GM21737 (cell line): Measurements from ENCODE around the gene MEIOSIN.

Experiments used
- ATAC-seq: cut with Tn5 transposase; IDR thresholded peaks from one replicate; pipeline ENCODE4 v1.9.1; 2021; ENCODE audit warnings: mild to moderate bottlenecking, moderate library complexity; ENCODE audit not compliant: unreplicated experiment

Gene MEIOSIN

GRCh38 chr19:45779231-45780145 lies 46.2 kb downstream of the MEIOSIN start:
- ATAC-seq: peak; percentile 62

- no peak for ATAC-seq
Observed at GRCh38 chr19:45780146-45780447, 46.9 kb downstream of the MEIOSIN start.

DNA sequence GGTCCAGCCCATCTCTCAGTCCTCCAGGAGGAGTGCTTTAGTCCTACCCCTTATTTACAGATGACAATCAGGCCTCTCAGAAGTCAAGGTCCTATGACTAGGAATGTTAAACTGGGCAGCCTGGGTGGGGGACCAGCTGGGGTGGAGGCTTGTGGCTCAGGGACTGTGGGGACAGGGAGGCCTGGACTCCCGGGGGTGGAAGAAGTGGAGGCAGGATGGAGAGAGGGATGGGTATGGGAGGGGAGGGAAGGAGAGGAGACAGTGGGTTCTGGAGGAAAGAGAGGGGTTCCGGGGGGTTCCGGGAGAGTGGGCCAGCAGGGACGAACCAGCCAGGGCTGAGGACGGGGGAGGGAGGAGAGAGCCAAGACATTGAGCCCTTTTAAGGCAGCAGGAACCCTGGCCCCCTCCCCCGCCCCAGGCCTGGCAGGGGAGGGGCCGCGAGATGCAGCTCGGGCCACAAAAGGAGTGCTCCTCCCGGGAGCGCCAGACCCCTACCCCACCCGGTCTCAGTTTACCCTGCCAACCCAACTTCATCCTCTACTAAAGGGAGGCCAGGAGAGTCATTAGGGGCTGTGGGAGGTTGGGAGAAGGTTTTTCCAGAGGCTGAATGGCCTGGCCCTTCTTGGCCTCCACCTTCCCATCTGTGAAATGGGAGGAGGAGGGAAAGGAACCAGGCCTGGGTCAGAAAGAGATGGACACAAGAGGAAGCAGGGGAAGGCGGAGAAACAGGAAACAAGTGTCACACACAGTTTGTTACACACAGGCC lies 47.4 kb downstream of the MEIOSIN start:
- no peak for ATAC-seq

- no peak for ATAC-seq
Observed at GRCh38 chr19:45781214-45782161, 48.2 kb downstream of the MEIOSIN start.

DNA sequence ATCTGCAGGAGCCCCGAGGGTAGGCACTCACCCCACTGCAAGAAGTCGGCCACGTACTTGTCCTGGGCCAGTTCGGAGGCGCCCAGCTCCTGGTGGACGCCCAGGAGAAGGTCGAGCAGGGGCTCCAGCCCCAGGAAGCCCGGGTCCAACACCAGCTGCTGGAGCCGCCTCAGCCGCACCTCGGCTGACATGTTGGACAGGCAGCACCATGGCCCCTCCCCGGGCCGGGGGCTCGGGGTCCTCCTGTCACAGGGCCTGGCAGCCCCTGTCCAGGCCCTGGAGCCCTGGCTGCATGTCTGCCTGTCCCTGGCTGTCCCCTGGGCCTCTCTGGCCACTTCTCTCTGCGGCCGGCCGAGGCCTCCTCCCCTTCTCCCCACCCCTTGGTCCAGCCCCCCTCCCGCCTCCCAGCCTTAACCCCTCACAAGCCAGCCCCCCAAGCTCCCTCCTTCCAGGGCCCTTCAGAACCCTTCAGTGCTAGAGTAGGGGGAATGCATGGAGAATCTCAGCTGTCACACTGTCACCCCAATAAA lies 49.0 kb downstream of the MEIOSIN start, which contains the start of gene DMPK:
DMPK (minus strand) TSS at position 329 of the 530 bp plus-strand sequence; CDS start at position 191, 138 bp downstream.
- no peak for ATAC-seq

DNA sequence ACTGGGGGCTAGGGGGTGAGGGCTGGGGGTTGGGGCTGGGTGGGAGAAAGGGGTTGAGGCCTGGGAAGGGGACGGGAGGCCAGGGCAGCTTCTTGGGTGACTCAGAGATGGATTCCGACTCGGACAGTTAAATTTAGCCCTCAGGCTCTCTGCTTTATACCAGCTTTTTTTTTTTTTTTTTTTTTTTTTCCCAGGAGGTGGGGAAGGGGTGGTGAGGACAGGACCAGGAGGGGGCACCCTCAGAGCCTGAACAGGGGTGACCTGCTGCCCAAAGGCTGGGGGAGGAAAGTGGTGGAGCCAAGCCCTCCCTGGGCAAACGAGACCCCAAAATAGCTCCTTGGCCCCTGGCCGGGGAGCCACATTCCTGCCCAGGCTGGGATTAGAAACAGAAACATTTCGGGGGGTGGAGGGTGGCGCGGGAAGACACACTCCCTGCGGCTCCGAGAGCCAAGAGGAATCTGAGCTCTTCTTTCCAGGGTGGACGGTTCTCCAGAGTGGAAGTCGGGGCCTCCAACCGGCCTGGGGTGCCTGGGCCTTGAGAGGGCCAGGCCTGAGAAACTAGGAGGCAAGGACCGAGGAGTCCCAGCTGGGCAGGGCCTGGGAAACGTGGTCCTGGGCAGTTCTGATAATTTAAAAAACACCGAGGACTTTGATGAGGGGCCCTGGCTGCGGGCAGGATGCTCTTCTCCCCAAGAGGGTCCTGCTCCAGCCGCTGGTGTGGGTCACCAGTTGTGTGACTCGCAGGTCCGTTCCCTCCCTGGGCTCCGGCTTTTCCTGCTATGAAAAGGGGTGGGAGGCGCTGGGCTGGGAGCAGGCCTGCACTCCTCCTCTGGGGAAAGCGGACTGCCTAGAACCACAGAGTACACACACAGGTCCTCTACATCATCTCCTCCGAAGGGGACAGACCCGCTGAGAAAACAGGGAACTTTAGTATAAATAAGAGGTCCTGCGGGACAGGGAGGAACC lies 49.9 kb downstream of the MEIOSIN start:
- no peak for ATAC-seq

- no peak for ATAC-seq
Observed at GRCh38 chr19:45784096-45784495, 50.9 kb downstream of the MEIOSIN start.

GRCh38 chr19:45785097-45785496 lies 51.9 kb downstream of the MEIOSIN start:
- no peak for ATAC-seq

GRCh38 chr19:45785781-45786532 lies 52.7 kb downstream of the MEIOSIN start:
- no peak for ATAC-seq

- no peak for ATAC-seq
Observed at GRCh38 chr19:45786533-45786894, 53.3 kb downstream of the MEIOSIN start.

GRCh38 chr19:45789035-45789786 lies 56.0 kb downstream of the MEIOSIN start:
- no peak for ATAC-seq

DNA sequence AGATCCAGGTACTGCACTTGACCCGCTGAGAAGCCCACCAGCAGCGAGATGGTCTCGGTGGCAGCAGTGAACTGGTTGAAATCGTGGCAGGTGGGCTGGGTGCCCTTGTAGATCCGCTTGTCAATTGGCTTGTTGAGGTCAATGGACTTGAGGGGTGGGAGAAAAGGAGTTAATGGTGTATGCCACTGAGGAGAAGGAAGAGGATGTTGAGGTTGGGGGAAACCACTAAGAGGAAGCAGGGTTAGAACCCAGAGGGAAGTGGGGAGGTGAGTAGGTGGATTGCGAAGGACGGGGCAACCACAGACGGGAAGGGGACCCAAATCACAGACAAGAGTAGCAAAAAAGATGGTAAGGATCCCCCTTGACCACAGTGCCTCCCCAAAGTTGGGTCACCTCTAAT lies 57.7 kb downstream of the MEIOSIN start:
- ATAC-seq: no peak

- ATAC-seq: no peak
Observed at GRCh38 chr19:45791744-45792469, 58.7 kb downstream of the MEIOSIN start.

DNA sequence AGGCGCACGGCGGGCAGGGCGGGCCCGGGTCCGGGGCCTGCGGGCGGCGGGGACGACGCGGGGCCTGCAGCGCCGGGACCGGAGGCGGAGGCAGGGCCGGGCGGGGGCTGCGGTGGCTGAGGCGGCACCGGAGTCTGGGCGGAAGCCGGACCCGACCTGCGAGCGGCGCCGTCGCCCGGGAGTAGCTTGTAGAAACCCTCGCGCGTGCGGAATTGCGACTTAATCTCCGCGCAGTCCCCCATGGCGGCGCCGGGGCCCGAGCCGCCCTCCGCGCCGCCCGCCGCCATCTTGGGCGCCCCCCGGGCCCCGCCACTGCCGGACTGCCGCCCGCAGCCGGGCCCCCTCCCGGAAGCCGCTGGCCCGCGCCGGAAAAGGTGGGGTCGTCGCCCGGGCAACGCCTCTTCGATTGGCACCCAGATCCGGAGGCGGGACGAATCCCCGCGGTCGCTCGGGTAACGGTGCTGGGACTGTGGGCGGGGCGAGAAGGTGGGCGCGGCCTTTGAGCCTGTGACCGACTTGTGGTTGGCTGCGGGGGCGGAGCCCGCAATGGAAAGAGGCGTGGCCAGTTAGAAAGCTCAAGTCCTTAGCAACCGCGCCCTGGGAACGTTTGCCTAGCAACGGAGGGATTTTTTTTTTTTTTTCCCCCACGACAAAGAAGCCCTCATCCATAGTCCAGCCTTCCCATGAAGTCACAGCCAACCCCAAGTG lies 59.4 kb downstream of the MEIOSIN start, which contains the start of gene DMWD:
DMWD (minus strand) TSS at position 376 of the 708 bp plus-strand sequence; CDS start at position 287, 89 bp downstream.
- ATAC-seq: peak; percentile 91

DNA sequence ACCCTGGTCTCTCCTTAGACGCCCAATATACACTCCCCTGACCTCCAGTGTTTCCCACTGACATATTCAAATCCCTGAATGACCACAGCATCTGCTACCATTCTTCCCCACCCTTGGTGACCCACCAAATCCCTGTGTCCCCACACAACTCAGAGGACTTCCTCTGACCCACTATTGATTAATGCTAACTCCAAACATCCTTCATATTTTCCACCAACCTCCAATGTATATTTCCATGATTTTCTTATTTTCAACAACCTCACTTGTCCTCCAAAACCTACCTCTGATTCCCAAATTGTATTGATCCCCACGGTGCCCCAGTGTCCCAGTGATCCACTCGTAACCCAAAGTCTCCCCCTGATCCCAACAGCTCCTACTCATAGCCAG lies 59.9 kb downstream of the MEIOSIN start:
- ATAC-seq: no peak

DNA sequence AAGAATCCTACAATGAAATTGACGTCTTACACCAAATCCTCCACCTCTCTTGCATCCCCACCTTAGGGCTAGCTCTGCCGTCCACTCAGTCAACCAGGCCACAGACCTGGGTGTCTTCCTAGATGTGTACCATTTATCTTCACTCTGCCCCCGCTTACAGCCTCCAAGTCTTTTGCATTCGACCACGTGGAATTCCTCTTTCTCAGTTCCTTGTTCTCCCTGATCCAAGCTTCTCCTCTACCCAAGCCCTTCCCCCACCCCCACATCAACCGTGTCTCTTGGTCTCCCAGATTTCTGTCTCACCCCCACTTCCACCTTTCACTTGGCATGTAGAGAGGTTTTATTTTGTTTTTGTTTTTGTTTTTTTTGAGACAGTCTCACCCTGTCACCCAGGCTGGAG lies 60.6 kb downstream of the MEIOSIN start:
- no peak for ATAC-seq

DNA sequence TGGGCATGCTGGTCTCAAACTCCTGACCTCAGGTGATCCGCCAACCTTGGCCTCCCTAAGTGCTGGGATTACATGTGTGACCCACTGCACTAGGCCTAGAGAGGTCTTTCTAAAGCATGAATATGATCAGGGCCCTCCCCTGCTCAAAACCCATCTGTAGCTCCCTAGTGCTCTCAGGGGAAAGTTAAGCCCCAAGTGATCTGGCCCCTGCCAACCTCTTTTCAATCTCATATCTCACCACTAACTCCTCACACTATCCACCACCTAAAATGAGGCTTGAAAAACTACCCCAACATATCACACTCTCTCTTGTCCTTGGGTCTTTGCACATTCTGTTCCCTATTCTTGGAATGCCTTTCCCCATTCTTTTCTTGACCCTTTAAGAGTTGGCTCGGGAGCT lies 61.4 kb downstream of the MEIOSIN start:
- no peak for ATAC-seq
